Endodermal cell (in vitro differentiated cells): ENCODE data around the gene NCKIPSD. TPM values are rescaled to one million over a fixed set of nuclear protein-coding genes. Genes with fewer than 3 reads are reported as not detected.

Experiments used
- DNase-seq: peaks from one replicate; pipeline ENCODE4 v3.0.0-alpha.2; 2017
- H3K27ac ChIP-seq: 2 replicates; pipeline ENCODE4 v1.5.1; 2013; ENCODE audit warnings: mild to moderate bottlenecking, low read depth, low read length, moderate library complexity
- H3K27me3 ChIP-seq: 2 replicates; pipeline ENCODE4 v1.6.1; 2013; ENCODE audit warnings: mild to moderate bottlenecking, low read length, moderate library complexity; ENCODE audit not compliant: insufficient read depth, control insufficient read depth, poor library complexity, severe bottlenecking
- H3K36me3 ChIP-seq: 2 replicates; pipeline ENCODE4 v1.7.0; 2013; ENCODE audit warnings: mild to moderate bottlenecking, low read length, moderate library complexity; ENCODE audit not compliant: control insufficient read depth, insufficient read depth
- H3K4me1 ChIP-seq: one replicate; pipeline ENCODE4 v1.7.0; 2013; ENCODE audit warnings: low read length; ENCODE audit not compliant: control insufficient read depth, insufficient read depth
- H3K4me3 ChIP-seq: 2 replicates; pipeline ENCODE4 v1.5.1; 2013; ENCODE audit warnings: mild to moderate bottlenecking, low read length, moderate library complexity
- H3K9ac ChIP-seq: 2 replicates; pipeline ENCODE4 v1.6.1; 2013; ENCODE audit warnings: mild to moderate bottlenecking, low read length, moderate library complexity; ENCODE audit not compliant: poor library complexity, severe bottlenecking; ENCODE audit errors: extremely low read depth
- H3K9me3 ChIP-seq: 2 replicates; pipeline ENCODE4 v1.6.1; 2013; ENCODE audit warnings: mild to moderate bottlenecking, low read length, moderate library complexity; ENCODE audit not compliant: control insufficient read depth
- H3K27ac Mint-ChIP-seq: 2 replicates; pipeline ENCODE4 v1.8.0; 2020; ENCODE audit warnings: mixed read lengths
- H3K27me3 Mint-ChIP-seq: 2 replicates; pipeline ENCODE4 v1.8.0; 2021; ENCODE audit warnings: mild to moderate bottlenecking, mixed read lengths; ENCODE audit not compliant: insufficient read depth
- H3K36me3 Mint-ChIP-seq: 2 replicates; pipeline ENCODE4 v1.8.0; 2020; ENCODE audit warnings: low read depth, mixed read lengths
- H3K4me1 Mint-ChIP-seq: 2 replicates; pipeline ENCODE4 v1.8.0; 2020; ENCODE audit warnings: mixed read lengths
- H3K4me3 Mint-ChIP-seq: 2 replicates; pipeline ENCODE4 v1.8.0; 2020; ENCODE audit warnings: mild to moderate bottlenecking, moderate library complexity, mixed read lengths
- H3K9me3 Mint-ChIP-seq: 2 replicates; pipeline ENCODE4 v1.8.0; 2020; ENCODE audit warnings: mild to moderate bottlenecking, mixed read lengths
- CTCF ChIP-seq: fragments of 200-600 bp; sonication (generic); conservative IDR thresholded peaks from 2 replicates; pipeline ENCODE4 v1.5.0; 2021; ENCODE audit warnings: antibody characterized with exemption, mild to moderate bottlenecking
- WGBS, 2 experiments: methylation state at CpG; one replicate each; pipeline versions ENCODE4 v1.1.5 to v1.1.7; 2013; ENCODE audit warnings: missing lambda C conversion rate in 2 of 2, mixed read lengths in 1 of 2; ENCODE audit not compliant: insufficient coverage in 1 of 2, insufficient read length in 1 of 2; 5-methylcytosine and 5-hydroxymethylcytosine counted together
- total RNA-seq, 2 donors: library from RNA; stranded (reverse); fragmentation: NEBNext Ultra II Directional in 1 of 2; extraction: Animal tissue kit (Norgen Biotek cat#: 25700) in 1 of 2; gene quantifications; 2 replicates in 1 of 2; 3 replicates in 1 of 2; pipeline ENCODE4 v1.2.1, GENCODE V29; 2021

The NCKIPSD gene
- total RNA-seq, 2 donors from 2014 or later, result 30.9 to 32.5 TPM

GRCh38 chr3:48687220-48687678 is 1.5 kb upstream of the NCKIPSD start:
- H3K36me3 ChIP-seq, result peaks cover 60% of the 10 kb centered on the region

GRCh38 chr3:48686538-48687219 is 964 bp upstream of the NCKIPSD start:
- no peaks in the 10 kb centered on the region for H3K9me3 ChIP-seq
- peaks cover 60% of the 10 kb centered on the region for H3K36me3 ChIP-seq
- Mint-ChIP-seq H3K27ac (peak overlapping the region; percentile 37), H3K9me3 (no peaks in the 10 kb centered on the region), H3K4me1 (peaks cover 13% of the 10 kb centered on the region), H3K4me3 (peak overlapping the region; percentile 70), H3K27me3 (no peaks in the 10 kb centered on the region), H3K36me3 (peaks cover 46% of the 10 kb centered on the region)
- peaks cover 9% of the 10 kb centered on the region for H3K4me1 ChIP-seq
- H3K4me3 ChIP-seq, result peak overlapping the region; percentile 94
- 85 to 92% methylated on average over 5 to 10 of the region's 10 CpGs for WGBS, 2 experiments
- peak; percentile 59 for DNase-seq
- no peak overlapping the region for H3K27ac ChIP-seq
- TF ChIP-seq CTCF, result no peak
- no peak overlapping the region for H3K9ac ChIP-seq
- no peaks in the 10 kb centered on the region for H3K27me3 ChIP-seq

More at GRCh38 chr3:48687220-48687678, 1.5 kb upstream of the NCKIPSD start:
- Mint-ChIP-seq H3K9me3 (no peaks in the 10 kb centered on the region), H3K36me3 (peaks cover 45% of the 10 kb centered on the region), H3K4me3 (no peak overlapping the region), H3K27ac (no peak overlapping the region), H3K4me1 (peaks cover 13% of the 10 kb centered on the region), H3K27me3 (no peaks in the 10 kb centered on the region)
- Histone ChIP-seq H3K27ac (no peak overlapping the region), H3K4me3 (no peak overlapping the region), H3K27me3 (no peaks in the 10 kb centered on the region), H3K9me3 (no peaks in the 10 kb centered on the region), H3K9ac (no peak overlapping the region), H3K4me1 (peaks cover 9% of the 10 kb centered on the region)
- no peak for TF ChIP-seq CTCF
- WGBS, 2 experiments, result 60 to 100% methylated on average over 2 to 3 of the region's 3 CpGs
- peak; percentile 60 for DNase-seq

- 10 to 14% methylated on average over 8 to 13 of the region's 13 CpGs for WGBS, 2 experiments
- H3K27me3 Mint-ChIP-seq, result no peaks in the 10 kb centered on the region
- H3K4me3 ChIP-seq, result peak overlapping the region; percentile 94
- H3K9me3 Mint-ChIP-seq, result no peaks in the 10 kb centered on the region
- peaks cover 13% of the 10 kb centered on the region for H3K4me1 Mint-ChIP-seq
- H3K27me3 ChIP-seq, result no peaks in the 10 kb centered on the region
- H3K4me3 Mint-ChIP-seq, result peak overlapping the region; percentile 70
- H3K4me1 ChIP-seq, result peaks cover 9% of the 10 kb centered on the region
- H3K27ac Mint-ChIP-seq, result peak overlapping the region; percentile 72
- TF ChIP-seq CTCF, result no peak
- H3K9me3 ChIP-seq, result no peaks in the 10 kb centered on the region
- peak overlapping the region; percentile 50 for H3K27ac ChIP-seq
- H3K36me3 ChIP-seq, result peaks cover 64% of the 10 kb centered on the region
- peak overlapping the region; percentile 72 for H3K9ac ChIP-seq
- peaks cover 51% of the 10 kb centered on the region for H3K36me3 Mint-ChIP-seq
- no peak for DNase-seq
These were observed 467 bp downstream of the NCKIPSD start for GRCh38 chr3:48685293-48685602.
